Right atrium auricular region (tissue), 2 donors: ENCODE results near the gene MLXIP. TPM values are rescaled to one million over a fixed set of nuclear protein-coding genes. Genes with fewer than 3 reads are reported as not detected.

Experiments
- DNase-seq: peaks from one replicate; pipeline ENCODE4 v3.0.0-alpha.2; 2019; ENCODE audit warnings: low spot score
- H3K27ac ChIP-seq, 2 donors: fragments of 200-600 bp; sonication (generic); 1 replicate in 1 of 2; 2 replicates in 1 of 2; pipeline ENCODE4 v1.5.1; 2016 to 2019
- H3K27me3 ChIP-seq, 2 donors: fragments of 200-600 bp; sonication (generic); one replicate each; pipeline versions ENCODE4 v1.5.1 to v1.6.0; 2017 to 2019
- H3K36me3 ChIP-seq: fragments of 200-600 bp; sonication (generic); one replicate; pipeline ENCODE4 v1.5.1; 2016
- H3K4me1 ChIP-seq, 2 donors: fragments of 200-600 bp; sonication (generic); one replicate each; pipeline versions ENCODE4 v1.5.1 to v1.6.0; 2017 to 2019
- H3K4me3 ChIP-seq, 2 donors: fragments of 200-600 bp; sonication (generic); 1 replicate in 1 of 2; 2 replicates in 1 of 2; pipeline ENCODE4 v1.5.1; 2017 to 2019; ENCODE audit warnings: mild to moderate bottlenecking in 1 of 2, moderate library complexity in 1 of 2
- H3K9me3 ChIP-seq, 2 donors: fragments of 200-600 bp; sonication (generic); one replicate each; pipeline ENCODE4 v1.5.1; 2019
- total RNA-seq, 2 donors: library from RNA; depleted of rRNA; stranded (reverse); fragments of >200 nt; gene quantifications; one replicate each; pipeline ENCODE4 v1.1.0, GENCODE V29; 2016
- TF ChIP-seq, protein P1 (sequence below), 2 donors: fragments of 200-600 bp; sonication (generic); IDR thresholded peaks; one replicate each; pipeline ENCODE4 v1.5.1; 2019; ENCODE audit warnings: antibody characterized with exemption in 2 of 2

MLXIP gene
- total RNA-seq, 2 donors from 2014 or later = 14.2 to 24.1 TPM

DNA sequence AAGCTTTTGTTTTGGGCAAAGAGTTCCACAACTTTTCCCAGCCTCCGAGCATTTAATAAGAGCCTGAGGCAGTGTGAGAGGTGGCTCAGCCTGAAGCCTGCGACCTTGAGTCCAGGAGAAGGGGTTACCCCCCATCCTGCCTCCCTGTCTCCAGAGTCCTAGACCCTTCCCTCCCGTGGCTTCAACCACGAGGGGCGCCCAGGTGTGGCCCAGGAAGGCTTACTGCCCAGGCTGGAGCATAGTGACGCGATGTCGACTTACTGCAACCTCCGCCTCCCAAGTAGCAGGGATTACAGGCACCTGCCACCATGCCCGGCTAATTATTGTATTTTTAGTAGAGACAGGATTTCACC is 105.0 kb downstream of the MLXIP start:
- no peaks in the 10 kb centered on the region for H3K9me3 ChIP-seq
- no peaks in the 10 kb centered on the region for H3K27me3 ChIP-seq
- no peak overlapping the region for H3K27ac ChIP-seq
- H3K4me1 ChIP-seq = peaks cover 0 to 7% of the 10 kb centered on the region in 2 donors
- DNase-seq = no peak
- peak overlapping the region in 1 of 2 donors; percentile 57 for H3K4me3 ChIP-seq
- TF ChIP-seq, protein P1, sequence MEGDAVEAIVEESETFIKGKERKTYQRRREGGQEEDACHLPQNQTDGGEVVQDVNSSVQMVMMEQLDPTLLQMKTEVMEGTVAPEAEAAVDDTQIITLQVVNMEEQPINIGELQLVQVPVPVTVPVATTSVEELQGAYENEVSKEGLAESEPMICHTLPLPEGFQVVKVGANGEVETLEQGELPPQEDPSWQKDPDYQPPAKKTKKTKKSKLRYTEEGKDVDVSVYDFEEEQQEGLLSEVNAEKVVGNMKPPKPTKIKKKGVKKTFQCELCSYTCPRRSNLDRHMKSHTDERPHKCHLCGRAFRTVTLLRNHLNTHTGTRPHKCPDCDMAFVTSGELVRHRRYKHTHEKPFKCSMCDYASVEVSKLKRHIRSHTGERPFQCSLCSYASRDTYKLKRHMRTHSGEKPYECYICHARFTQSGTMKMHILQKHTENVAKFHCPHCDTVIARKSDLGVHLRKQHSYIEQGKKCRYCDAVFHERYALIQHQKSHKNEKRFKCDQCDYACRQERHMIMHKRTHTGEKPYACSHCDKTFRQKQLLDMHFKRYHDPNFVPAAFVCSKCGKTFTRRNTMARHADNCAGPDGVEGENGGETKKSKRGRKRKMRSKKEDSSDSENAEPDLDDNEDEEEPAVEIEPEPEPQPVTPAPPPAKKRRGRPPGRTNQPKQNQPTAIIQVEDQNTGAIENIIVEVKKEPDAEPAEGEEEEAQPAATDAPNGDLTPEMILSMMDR (IDR thresholded peaks at IDR 0.05) = no peak
- no peaks in the 10 kb centered on the region for H3K36me3 ChIP-seq

DNA sequence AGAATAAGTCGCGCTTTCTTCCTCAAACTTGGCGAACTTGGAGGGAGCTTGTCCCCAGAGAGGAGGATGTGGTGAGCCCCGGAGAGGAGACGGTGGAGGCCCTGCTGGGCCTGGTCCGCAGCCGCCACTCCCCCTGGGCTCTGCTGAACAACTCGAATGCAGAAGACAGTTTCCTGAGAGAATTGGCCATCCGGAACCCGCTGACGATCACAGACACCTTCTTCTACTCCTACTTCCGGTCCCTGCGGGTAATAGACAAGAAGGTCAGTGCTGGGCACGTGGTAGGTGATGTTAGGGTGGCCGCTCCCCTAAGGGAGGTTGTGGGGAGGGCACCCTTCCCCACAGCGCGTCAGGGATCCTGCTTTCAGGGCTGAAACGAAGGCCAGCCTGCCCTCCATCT is 106.0 kb downstream of the MLXIP start:
- H3K9me3 ChIP-seq = no peaks in the 10 kb centered on the region
- H3K4me3 ChIP-seq = no peak overlapping the region
- H3K4me1 ChIP-seq = peaks cover 0 to 7% of the 10 kb centered on the region in 2 donors
- no peaks in the 10 kb centered on the region for H3K27me3 ChIP-seq
- no peak for DNase-seq
- no peak overlapping the region for H3K27ac ChIP-seq
- no peaks in the 10 kb centered on the region for H3K36me3 ChIP-seq
- TF ChIP-seq, protein P1 (IDR thresholded peaks at IDR 0.05) = no peak

DNA sequence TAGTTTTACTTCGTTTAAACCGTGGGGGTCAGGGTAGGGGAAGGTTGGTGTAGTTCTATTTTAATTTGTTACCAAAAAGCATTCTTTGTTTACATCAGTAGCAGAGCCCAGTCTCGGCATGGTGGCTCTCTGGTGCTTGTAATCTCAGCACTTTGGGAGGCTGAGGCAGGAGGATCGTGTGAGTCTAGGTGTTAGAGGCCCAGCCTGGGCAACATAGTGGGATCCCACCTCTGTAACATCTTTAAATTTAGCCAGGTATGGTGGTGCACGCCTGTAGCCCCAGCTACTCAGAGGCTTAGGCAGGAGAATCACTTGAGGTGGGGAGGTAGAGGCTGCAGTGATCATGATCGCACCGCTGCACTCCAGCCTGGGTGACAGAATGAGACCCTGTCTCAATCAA is 106.5 kb downstream of the MLXIP start:
- H3K36me3 ChIP-seq = no peaks in the 10 kb centered on the region
- DNase-seq = no peak
- H3K27ac ChIP-seq = no peak overlapping the region
- no peak overlapping the region for H3K4me3 ChIP-seq
- TF ChIP-seq, protein P1 (IDR thresholded peaks at IDR 0.05) = no peak
- H3K9me3 ChIP-seq = no peaks in the 10 kb centered on the region
- no peaks in the 10 kb centered on the region for H3K27me3 ChIP-seq
- H3K4me1 ChIP-seq = peaks cover 0 to 7% of the 10 kb centered on the region in 2 donors

DNA sequence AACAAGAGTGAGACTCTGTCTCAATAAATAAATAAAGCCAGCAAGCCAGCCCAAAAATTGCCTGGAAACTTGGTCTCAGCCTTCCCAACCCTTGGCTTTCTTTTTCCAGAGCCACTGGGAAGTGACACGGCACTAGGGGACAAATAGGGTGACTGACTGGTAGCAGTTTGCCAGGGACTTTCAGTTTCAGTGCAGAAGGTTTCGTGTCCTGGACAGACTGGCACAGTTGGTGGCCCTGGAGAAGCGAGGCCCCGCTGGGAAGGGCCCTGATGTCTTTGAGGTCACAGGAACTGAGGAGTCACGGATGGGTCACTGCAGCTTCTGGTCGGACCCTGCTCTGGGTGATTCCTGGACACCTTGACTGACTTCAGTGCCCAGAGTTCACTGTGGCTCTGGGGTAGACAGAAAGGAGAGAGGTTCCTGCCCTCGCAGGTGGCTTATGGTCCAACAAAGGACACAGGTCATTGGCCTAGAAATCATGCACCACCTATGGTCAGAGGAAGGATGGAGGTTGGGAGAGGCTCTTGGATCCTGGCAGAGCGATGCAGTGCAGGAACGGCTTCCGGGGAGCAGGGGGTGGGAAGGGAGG is 107.0 kb downstream of the MLXIP start:
- Histone ChIP-seq H3K4me3 (no peak overlapping the region), H3K9me3 (no peaks in the 10 kb centered on the region), H3K27ac (no peak overlapping the region), H3K36me3 (no peaks in the 10 kb centered on the region), H3K4me1 (peaks cover 0 to 7% of the 10 kb centered on the region in 2 donors), H3K27me3 (no peaks in the 10 kb centered on the region)
- TF ChIP-seq, protein P1 (IDR thresholded peaks at IDR 0.05) = no peak
- no peak for DNase-seq

DNA sequence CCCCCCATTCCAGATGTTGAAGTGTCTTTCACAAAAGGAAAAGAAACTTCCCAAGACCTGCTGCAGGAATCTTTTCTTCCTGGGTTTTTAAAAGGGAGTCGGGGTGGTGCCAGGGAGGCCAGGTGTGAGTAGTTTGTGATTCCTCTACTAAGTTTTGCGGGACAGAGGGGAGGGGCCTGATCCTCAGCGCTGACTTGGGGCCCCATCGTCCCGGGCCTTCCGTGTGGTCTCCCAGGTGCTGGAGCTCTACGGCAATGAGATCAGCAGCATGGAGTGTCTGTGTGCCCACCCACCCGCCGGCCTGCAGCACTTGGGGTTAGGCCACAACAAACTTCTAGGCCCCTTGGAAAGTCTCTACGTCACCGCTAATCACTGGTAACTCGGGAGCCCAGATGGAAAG is 108.9 kb downstream of the MLXIP start:
- no peak overlapping the region for H3K27ac ChIP-seq
- no peak for DNase-seq
- no peaks in the 10 kb centered on the region for H3K9me3 ChIP-seq
- H3K4me3 ChIP-seq = no peak overlapping the region
- H3K27me3 ChIP-seq = no peaks in the 10 kb centered on the region
- peaks cover 0 to 7% of the 10 kb centered on the region in 2 donors for H3K4me1 ChIP-seq
- no peaks in the 10 kb centered on the region for H3K36me3 ChIP-seq
- TF ChIP-seq, protein P1 (IDR thresholded peaks at IDR 0.05) = no peak
